Aorta (tissue), 5 donors: ENCODE results near the gene HES3. TPM values are rescaled to one million over a fixed set of nuclear protein-coding genes. Genes with fewer than 3 reads are reported as not detected.

ENCODE experiments used
- ATAC-seq: fragments of 200-7000 bp; cut with Tn5 transposase; one replicate; pipeline ENCODE4 v1.9.1; 2022; ENCODE audit warnings: moderate library complexity; ENCODE audit not compliant: low FRiP score
- DNase-seq, 2 donors: peaks; one replicate each; pipeline ENCODE4 v3.0.0-alpha.2; 2020
- H3K27ac ChIP-seq, 2 donors: one replicate each; pipeline ENCODE4 v1.5.1; 2013; ENCODE audit warnings: low read length in 2 of 2, mild to moderate bottlenecking in 2 of 2, moderate library complexity in 2 of 2, control low read depth in 1 of 2, inconsistent platforms in 1 of 2, low read depth in 1 of 2
- H3K27me3 ChIP-seq, 2 donors: one replicate each; pipeline ENCODE4 v1.6.1; 2013; ENCODE audit warnings: control low read depth in 1 of 2, low read length in 1 of 2, mild to moderate bottlenecking in 1 of 2, moderate library complexity in 1 of 2; ENCODE audit not compliant: insufficient read depth in 2 of 2, control insufficient read depth in 1 of 2
- H3K36me3 ChIP-seq, 2 donors: one replicate each; pipeline ENCODE4 v1.6.1; 2013; ENCODE audit warnings: control low read depth in 1 of 2, low read length in 1 of 2, mild to moderate bottlenecking in 1 of 2; ENCODE audit not compliant: insufficient read depth in 2 of 2, control insufficient read depth in 1 of 2
- H3K4me1 ChIP-seq, 2 donors: one replicate each; pipeline ENCODE4 v1.6.1; 2013; ENCODE audit warnings: low read length in 2 of 2, control low read depth in 1 of 2, mild to moderate bottlenecking in 1 of 2, moderate library complexity in 1 of 2; ENCODE audit not compliant: insufficient read depth in 2 of 2, control insufficient read depth in 1 of 2
- H3K4me3 ChIP-seq, 2 donors: one replicate each; pipeline ENCODE4 v1.5.1; 2013; ENCODE audit warnings: low read length in 2 of 2, control low read depth in 1 of 2, mild to moderate bottlenecking in 1 of 2
- H3K9me3 ChIP-seq: one replicate; pipeline ENCODE4 v1.6.1; 2013; ENCODE audit warnings: mild to moderate bottlenecking, low read length; ENCODE audit not compliant: control insufficient read depth
- WGBS, 2 donors: extraction: QIAGEN DNeasy Blood & Tissue Kit; methylation state at CpG; one replicate each; pipeline ENCODE4 v1.1.7; 2013; 5-methylcytosine and 5-hydroxymethylcytosine counted together
- intact Hi-C, 2 donors: fragments of 100-400 bp; cut with DNase I; formaldehyde crosslinking; loops; one replicate each; pipeline versions ENCODE4 v1.14.2 to v1.15.0; 2022
- polyA plus RNA-seq, 2 donors: library from polyadenylated mRNA; stranded (reverse); fragments of 200-250 nt; gene quantifications; one replicate each; pipeline ENCODE4 v1.2.3, GENCODE V29; 2013
- total RNA-seq, 2 donors: library from RNA; stranded (reverse); fragmentation: NEBNext Ultra II Directional; extraction: Animal tissue kit (Norgen Biotek cat#: 25700); gene quantifications; one replicate each; pipeline ENCODE4 v1.2.1, GENCODE V29; 2021
- donor health status: healthy with polysubstance abuse.
- donor health status: Bipolar disorder and iron deficiency.
- donor health status: DM: no; HTN: no; CAD: no.
- donor health status: DM: no; HTN: no; CAD: no.
- donor health status: DM: yes; HTN: yes; CAD: no.

Gene HES3
- total and polyA plus RNA-seq, 4 donors = not detected

DNA sequence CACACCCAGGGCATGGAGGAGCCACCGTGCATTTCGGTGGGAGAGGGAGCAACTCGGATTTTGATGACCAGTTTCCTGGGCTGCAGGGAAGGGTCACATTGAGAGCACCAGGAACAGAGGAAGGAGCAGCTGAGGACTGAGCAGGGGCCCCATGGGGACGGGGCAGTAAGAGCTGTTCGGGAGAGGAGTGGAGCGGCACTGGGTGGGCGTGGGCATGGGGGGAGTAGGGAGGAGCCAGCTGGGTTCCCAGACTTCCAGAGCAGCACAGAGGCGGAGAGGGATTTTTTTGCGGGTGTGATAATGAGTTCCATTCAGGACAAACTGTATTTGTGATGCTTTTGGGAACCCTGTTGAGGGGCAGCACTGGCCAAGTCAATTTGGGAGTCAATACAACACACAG lies 34.3 kb downstream of the HES3 start:
- WGBS, 2 donors = 91% methylated on average over 9 of the region's 9 CpGs
- no peaks in the 10 kb centered on the region for H3K36me3 ChIP-seq
- ATAC-seq = no peak
- H3K9me3 ChIP-seq = no peaks in the 10 kb centered on the region
- no peaks in the 10 kb centered on the region for H3K27me3 ChIP-seq
- H3K27ac ChIP-seq = no peak overlapping the region
- no peaks in the 10 kb centered on the region for H3K4me1 ChIP-seq
- intact Hi-C loops = no loop called here
- H3K4me3 ChIP-seq = no peak overlapping the region
- no peak for DNase-seq

GRCh38 chr1:6279066-6279465 lies 35.1 kb downstream of the HES3 start:
- H3K4me1 ChIP-seq = no peaks in the 10 kb centered on the region
- no peak overlapping the region for H3K27ac ChIP-seq
- no peaks in the 10 kb centered on the region for H3K36me3 ChIP-seq
- intact Hi-C loops = no loop called here
- DNase-seq (no peak), ATAC-seq (no peak)
- H3K27me3 ChIP-seq = no peaks in the 10 kb centered on the region
- WGBS, 2 donors = 96% methylated on average over 10 of the region's 10 CpGs
- H3K4me3 ChIP-seq = no peak overlapping the region
- H3K9me3 ChIP-seq = no peaks in the 10 kb centered on the region

DNA sequence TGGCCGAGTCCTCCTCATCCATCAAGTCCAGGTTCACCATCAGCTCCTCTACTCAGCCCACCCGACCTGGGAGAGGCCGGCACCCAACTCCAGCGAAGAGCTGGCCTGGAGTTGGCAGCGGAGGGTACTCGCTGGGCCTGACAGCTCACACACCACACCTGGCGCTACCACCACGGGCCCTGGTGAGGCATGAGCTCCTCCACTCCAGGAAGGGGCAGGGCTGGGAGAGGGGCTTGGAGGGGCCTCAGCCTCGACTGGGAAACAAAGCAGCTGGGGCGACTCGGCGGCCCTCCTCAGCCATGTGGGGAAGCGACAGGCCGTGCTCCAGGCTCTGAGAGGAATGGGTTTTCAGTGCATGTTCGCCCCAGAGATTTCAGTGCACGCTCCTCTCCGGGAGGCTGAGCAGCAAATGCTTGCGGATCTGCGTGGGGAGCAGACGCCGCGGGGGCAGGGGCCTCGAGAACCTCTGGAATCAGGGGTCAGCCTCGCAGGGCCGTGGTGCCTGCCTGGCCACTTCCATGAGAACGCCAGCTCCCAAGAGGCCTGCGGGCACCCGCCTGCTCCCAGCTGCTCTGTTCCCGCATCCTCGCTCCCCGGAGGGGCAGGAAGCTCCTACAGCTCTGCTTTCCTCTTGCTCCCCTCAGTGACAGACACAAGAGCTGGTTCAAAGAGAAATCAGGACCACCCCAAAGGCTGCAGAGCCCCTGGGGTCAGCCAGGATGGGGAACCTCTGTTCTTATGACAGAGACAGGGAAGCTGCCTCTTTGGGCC lies 35.8 kb downstream of the HES3 start:
- Histone ChIP-seq H3K36me3 (no peaks in the 10 kb centered on the region), H3K9me3 (no peaks in the 10 kb centered on the region), H3K4me3 (no peak overlapping the region), H3K27me3 (no peaks in the 10 kb centered on the region), H3K27ac (no peak overlapping the region), H3K4me1 (no peaks in the 10 kb centered on the region)
- DNase-seq (no peak), ATAC-seq (no peak)
- 96% methylated on average over 31 of the region's 31 CpGs for WGBS, 2 donors
- intact Hi-C loops = no loop called here

GRCh38 chr1:6280761-6281451 lies 36.9 kb downstream of the HES3 start:
- Histone ChIP-seq H3K4me3 (no peak overlapping the region), H3K36me3 (no peaks in the 10 kb centered on the region), H3K27me3 (no peaks in the 10 kb centered on the region), H3K4me1 (no peaks in the 10 kb centered on the region), H3K27ac (no peak overlapping the region), H3K9me3 (no peaks in the 10 kb centered on the region)
- ATAC-seq (no peak), DNase-seq (no peak)
- intact Hi-C loops = no loop called here
- 93 to 94% methylated on average over 33 of the region's 33 CpGs for WGBS, 2 donors

DNA sequence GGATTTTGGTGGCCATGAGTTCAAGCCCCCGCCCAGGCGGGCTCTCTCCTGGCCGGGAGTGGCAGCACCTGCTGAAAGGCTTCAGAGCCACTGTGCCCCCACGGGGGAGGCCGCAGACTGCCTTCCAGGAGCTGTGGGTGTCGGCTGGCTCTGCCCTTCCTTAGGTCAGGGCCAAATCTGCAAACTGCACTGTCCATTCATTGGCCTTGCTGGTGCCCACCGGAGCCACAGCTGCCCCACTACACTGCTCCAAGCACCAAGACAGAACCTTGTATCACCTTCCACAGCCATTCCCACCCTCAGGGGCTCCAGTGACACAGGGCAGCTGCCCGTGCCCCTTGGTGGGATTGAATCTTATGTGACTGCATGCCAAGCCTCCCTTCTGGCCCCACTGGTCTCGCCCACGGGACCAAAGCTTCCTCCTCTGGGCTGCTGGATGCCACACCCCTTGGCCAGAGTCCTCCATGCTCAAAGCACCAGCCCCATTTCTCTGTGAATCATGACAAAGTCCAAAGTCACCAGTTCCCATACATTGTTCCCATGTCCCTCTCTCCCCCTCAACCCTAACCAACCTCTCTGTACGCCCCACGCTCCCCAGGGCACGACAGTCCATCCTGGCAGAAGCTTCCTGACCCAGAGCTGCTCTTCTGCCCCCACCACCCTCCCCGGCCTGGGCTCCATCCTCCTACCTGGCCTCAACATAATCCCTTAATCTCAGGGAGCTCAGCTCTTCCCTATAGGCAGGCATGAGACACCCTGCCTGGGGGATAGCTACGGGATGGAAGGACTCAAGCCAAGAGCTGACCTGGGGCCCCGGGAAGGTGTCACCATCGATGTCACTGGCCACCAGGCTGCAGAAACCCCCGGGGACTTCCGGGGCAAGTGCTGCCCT lies 37.8 kb downstream of the HES3 start:
- DNase-seq (no peak), ATAC-seq (no peak)
- no peaks in the 10 kb centered on the region for H3K36me3 ChIP-seq
- H3K4me3 ChIP-seq = no peak overlapping the region
- intact Hi-C loops = no loop called here
- no peaks in the 10 kb centered on the region for H3K4me1 ChIP-seq
- no peaks in the 10 kb centered on the region for H3K27me3 ChIP-seq
- no peaks in the 10 kb centered on the region for H3K9me3 ChIP-seq
- WGBS, 2 donors = 90 to 93% methylated on average over 19 of the region's 19 CpGs
- no peak overlapping the region for H3K27ac ChIP-seq

GRCh38 chr1:6282577-6283270 lies 38.7 kb downstream of the HES3 start:
- Histone ChIP-seq H3K4me1 (no peaks in the 10 kb centered on the region), H3K9me3 (no peaks in the 10 kb centered on the region), H3K4me3 (no peak overlapping the region), H3K27me3 (no peaks in the 10 kb centered on the region), H3K27ac (no peak overlapping the region), H3K36me3 (no peaks in the 10 kb centered on the region)
- no peak for ATAC-seq
- intact Hi-C loops = no loop called here
- 93 to 97% methylated on average over 17 of the region's 17 CpGs for WGBS, 2 donors
- DNase-seq = no peak

DNA sequence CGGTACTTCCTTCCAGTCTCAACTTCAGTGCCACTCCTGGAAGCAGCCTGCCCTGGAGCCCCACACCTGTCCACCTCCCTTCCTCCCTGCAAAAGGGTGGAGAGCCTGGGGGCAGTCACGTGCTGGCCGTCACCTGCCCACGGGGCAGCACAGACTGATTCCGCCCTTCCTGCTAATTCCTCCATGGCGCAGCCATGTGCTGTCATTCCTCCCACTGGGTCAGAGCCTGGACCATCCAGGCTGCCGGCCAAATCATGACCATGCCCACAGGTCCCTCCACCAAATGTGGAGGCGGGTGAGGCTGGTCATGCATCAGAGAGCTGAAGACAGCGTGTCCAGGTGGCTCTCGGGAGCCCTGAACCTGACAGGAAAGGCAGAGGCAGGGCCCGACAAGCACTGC lies 41.4 kb downstream of the HES3 start:
- no peaks in the 10 kb centered on the region for H3K4me1 ChIP-seq
- no peak for DNase-seq
- 91 to 94% methylated on average over 11 of the region's 11 CpGs for WGBS, 2 donors
- no peak overlapping the region for H3K27ac ChIP-seq
- intact Hi-C loops = no loop called here
- H3K9me3 ChIP-seq = no peaks in the 10 kb centered on the region
- H3K36me3 ChIP-seq = no peaks in the 10 kb centered on the region
- no peak for ATAC-seq
- no peaks in the 10 kb centered on the region for H3K27me3 ChIP-seq
- H3K4me3 ChIP-seq = no peak overlapping the region

DNA sequence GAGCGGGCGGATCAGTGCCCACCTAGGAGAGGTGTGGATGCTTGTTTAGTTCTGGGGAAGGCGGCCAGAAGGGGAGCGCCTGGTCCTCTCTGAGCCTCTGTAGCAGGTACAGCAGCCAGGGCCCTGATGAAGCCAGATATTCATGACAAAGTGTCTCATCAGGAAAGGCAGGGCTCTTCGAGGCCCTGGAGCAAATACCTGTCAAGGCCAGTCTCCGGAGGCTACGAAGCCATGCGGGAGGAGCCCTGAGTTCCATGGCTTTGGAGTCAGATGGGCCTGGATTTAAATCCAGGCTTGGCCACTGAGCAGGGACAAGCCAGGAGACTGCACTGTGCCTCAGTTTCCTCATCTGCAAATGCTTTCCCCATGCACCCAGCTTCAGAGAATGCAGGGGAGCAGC lies 42.3 kb downstream of the HES3 start:
- Histone ChIP-seq H3K27me3 (no peaks in the 10 kb centered on the region), H3K4me3 (no peak overlapping the region), H3K36me3 (no peaks in the 10 kb centered on the region), H3K9me3 (no peaks in the 10 kb centered on the region), H3K4me1 (no peaks in the 10 kb centered on the region), H3K27ac (no peak overlapping the region)
- WGBS, 2 donors = 98% methylated on average over 8 of the region's 8 CpGs
- DNase-seq (no peak), ATAC-seq (no peak)
- intact Hi-C loops = no loop called here
